ENCODE measurements around the gene SMTN. TPM values are rescaled to one million over a fixed set of nuclear protein-coding genes. Genes with fewer than 3 reads are reported as not detected.

SMTN gene
- total and polyA plus RNA-seq, 2 donors (not counting 3 experiments of a cell fraction or from before 2014, with no cell fraction given): 59.0 to 197 TPM

DNA sequence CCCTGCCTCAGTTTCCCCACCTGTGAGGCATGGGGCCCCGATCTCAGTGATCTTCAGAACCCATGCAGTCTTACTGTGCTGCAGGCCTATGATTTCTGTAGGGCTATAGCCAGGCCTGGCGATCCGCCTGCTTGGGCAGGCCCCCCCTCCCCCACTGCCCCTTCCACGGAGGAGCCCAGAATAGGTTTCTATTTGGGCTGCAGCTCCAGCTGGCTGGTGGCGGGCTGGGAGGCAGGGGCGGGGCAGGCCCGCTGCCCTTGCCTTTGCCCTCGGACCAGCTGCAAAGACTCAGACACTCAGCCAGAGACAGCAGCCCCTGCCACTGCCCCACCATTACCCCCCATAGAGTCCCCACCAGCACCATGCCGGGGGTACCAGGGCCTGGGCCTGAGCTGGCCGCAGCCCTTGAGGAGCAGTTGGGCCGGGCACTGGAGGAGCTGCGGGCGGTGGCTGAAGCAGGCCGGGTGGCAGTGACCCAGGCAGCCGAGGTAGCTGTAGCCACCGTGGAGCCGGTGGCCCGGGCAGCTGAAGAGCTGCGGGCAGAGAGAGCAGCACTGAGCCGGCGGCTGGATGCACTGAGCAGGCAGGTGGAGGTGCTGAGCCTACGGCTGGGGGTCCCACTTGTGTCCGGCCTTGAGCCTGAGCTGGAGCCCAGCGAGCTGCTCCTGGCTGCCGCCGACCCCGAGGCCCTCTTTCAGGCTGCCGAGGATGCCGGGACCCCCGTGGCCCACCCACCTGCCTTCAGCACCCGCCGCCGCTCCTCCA lies 12.2 kb downstream of the SMTN start:
- DNase-seq (ENCODE audit: low read depth, low spot score) (no peak), FAIRE-seq (no peak)
- Histone ChIP-seq H3K4me2 (ENCODE audit: insufficient read depth, low read length) (no peak overlapping the region), H4K20me1 (replicated peaks; ENCODE audit: control insufficient read depth, extremely low read depth, insufficient read depth, low read length) (no peaks in the 10 kb centered on the region), H2AFZ (ENCODE audit: low read depth, low read length) (no peak overlapping the region), H3K4me1 (ENCODE audit: control insufficient read depth, extremely low read depth, insufficient read depth, low read length) (no peaks in the 10 kb centered on the region), H3K79me2 (ENCODE audit: control insufficient read depth, insufficient read depth, low read length) (peaks cover 14% of the 10 kb centered on the region), H3K4me3 (replicated peaks in 1 of 3; ENCODE audit: insufficient read depth in 1 of 3, low read depth in 1 of 3, low read length in 3 of 3) (no peak overlapping the region), H3K27ac (ENCODE audit: insufficient read depth, low read depth, low read length) (no peak overlapping the region), H3K27me3 (ENCODE audit: control insufficient read depth in 2 of 2, insufficient read depth in 2 of 2, low read length in 2 of 2) (no peaks in the 10 kb centered on the region), H3K9ac (replicated peaks; ENCODE audit: extremely low read depth, insufficient read depth, low read length) (no peak overlapping the region), H3K36me3 (ENCODE audit: control insufficient read depth in 2 of 2, extremely low read depth in 1 of 2, insufficient read depth in 2 of 2, low read length in 2 of 2) (peaks cover 35 to 84% of the 10 kb centered on the region in 2 experiments), H3K9me3 (replicated peaks; ENCODE audit: control insufficient read depth, insufficient read depth, low read length) (no peaks in the 10 kb centered on the region), H3K9me1 (replicated peaks; ENCODE audit: control insufficient read depth, extremely low read depth, insufficient read depth, low read length) (no peaks in the 10 kb centered on the region)
- intact Hi-C loops (cut with micrococcal nuclease) (no loop called here), dilution Hi-C loops (cut with MboI; ENCODE audit: extremely low pct_ligation_motif_present, low sequenced_read_pairs) (no loop called here)
- CTCF ChIA-PET: interaction anchor here (0.6 to 4.4 kb wide), 10 partner anchors 8 to 160 kb away, joined by 3 to 29 read pairs (median 4); partner anchors contain the start of gene SELENOM
- TF ChIP-seq GATA2 (IDR thresholded peaks at IDR 0.05; ENCODE audit: insufficient read depth, insufficient read length, low read depth, low read length): no peak
- TF ChIP-seq FOS (IDR thresholded peaks at IDR 0.05; ENCODE audit: borderline replicate concordance, insufficient read depth, low read length): no peak
- TF ChIP-seq, protein P1, sequence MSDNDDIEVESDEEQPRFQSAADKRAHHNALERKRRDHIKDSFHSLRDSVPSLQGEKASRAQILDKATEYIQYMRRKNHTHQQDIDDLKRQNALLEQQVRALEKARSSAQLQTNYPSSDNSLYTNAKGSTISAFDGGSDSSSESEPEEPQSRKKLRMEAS (IDR thresholded peaks at IDR 0.05; ENCODE audit: insufficient read depth, insufficient read length): no peak
- no peak for TF ChIP-seq JUN (IDR thresholded peaks at IDR 0.05; ENCODE audit: borderline replicate concordance, insufficient read depth, insufficient read length, low read depth)
- TF ChIP-seq, protein P2, sequence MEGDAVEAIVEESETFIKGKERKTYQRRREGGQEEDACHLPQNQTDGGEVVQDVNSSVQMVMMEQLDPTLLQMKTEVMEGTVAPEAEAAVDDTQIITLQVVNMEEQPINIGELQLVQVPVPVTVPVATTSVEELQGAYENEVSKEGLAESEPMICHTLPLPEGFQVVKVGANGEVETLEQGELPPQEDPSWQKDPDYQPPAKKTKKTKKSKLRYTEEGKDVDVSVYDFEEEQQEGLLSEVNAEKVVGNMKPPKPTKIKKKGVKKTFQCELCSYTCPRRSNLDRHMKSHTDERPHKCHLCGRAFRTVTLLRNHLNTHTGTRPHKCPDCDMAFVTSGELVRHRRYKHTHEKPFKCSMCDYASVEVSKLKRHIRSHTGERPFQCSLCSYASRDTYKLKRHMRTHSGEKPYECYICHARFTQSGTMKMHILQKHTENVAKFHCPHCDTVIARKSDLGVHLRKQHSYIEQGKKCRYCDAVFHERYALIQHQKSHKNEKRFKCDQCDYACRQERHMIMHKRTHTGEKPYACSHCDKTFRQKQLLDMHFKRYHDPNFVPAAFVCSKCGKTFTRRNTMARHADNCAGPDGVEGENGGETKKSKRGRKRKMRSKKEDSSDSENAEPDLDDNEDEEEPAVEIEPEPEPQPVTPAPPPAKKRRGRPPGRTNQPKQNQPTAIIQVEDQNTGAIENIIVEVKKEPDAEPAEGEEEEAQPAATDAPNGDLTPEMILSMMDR (IDR thresholded peaks at IDR 0.05; ENCODE audit: extremely low read depth in 1 of 2, insufficient read depth in 1 of 2, low read depth in 1 of 2, low read length in 2 of 2): no peak
- no peak for TF ChIP-seq MYC (IDR thresholded peaks at IDR 0.05; ENCODE audit: low read depth, low read length)
- no peak for TF ChIP-seq EZH2 (IDR thresholded peaks at IDR 0.05; ENCODE audit: borderline replicate concordance, low read depth, low read length, severe bottlenecking)
- no peak for TF ChIP-seq POLR2AphosphoS5 (IDR thresholded peaks at IDR 0.05; ENCODE audit: insufficient read depth, low read depth, low read length)
- no peak for TF ChIP-seq POLR2A (IDR thresholded peaks at IDR 0.05; ENCODE audit: low read depth, low read length)
- BruUV-seq (replicated peaks): no TSS peak
- POLR2A ChIA-PET: interaction anchor here (0.6 to 2.0 kb wide), 2 partner anchors 124 to 762 kb away, joined by 3 to 4 read pairs; partner anchors contain the start of genes MORC2 and TUG1
